Loucy (cell line): ENCODE data around the gene PRDM8.

Experiments
- H2AFZ ChIP-seq: fragments of 200-600 bp; sonication (generic); 2 replicates; pipeline ENCODE4 v1.6.0; 2016; ENCODE audit warnings: antibody characterized with exemption, mild to moderate bottlenecking, low read length, moderate library complexity
- H3F3A ChIP-seq: fragments of 200-600 bp; 2 replicates; pipeline ENCODE4 v1.6.0; 2016; ENCODE audit warnings: antibody characterized with exemption, low read depth, mild to moderate bottlenecking
- H3K27me3 ChIP-seq: fragments of 200-600 bp; sonication (generic); 2 replicates; pipeline ENCODE4 v1.6.1; 2014; ENCODE audit warnings: low read length, mild to moderate bottlenecking; ENCODE audit not compliant: insufficient read depth, poor library complexity, severe bottlenecking
- H3K36me3 ChIP-seq: fragments of 200-600 bp; sonication (generic); 2 replicates; pipeline ENCODE4 v1.6.1; 2016; ENCODE audit warnings: low read length; ENCODE audit not compliant: insufficient read depth
- H3K4me1 ChIP-seq: fragments of 200-600 bp; sonication (generic); 2 replicates; pipeline ENCODE4 v1.5.1; 2014; ENCODE audit warnings: low read length, mild to moderate bottlenecking; ENCODE audit not compliant: insufficient read depth, poor library complexity, severe bottlenecking
- H3K4me2 ChIP-seq: fragments of 200-600 bp; sonication (generic); 2 replicates; pipeline ENCODE4 v1.6.0; 2014; ENCODE audit warnings: antibody characterized with exemption, low read length, low read depth, mild to moderate bottlenecking; ENCODE audit not compliant: poor library complexity, severe bottlenecking
- H3K4me3 ChIP-seq: fragments of 200-600 bp; sonication (generic); 2 replicates; pipeline ENCODE4 v1.5.1; 2014; ENCODE audit warnings: low read length, mild to moderate bottlenecking, mixed read lengths; ENCODE audit not compliant: poor library complexity, severe bottlenecking
- H3K79me2 ChIP-seq: fragments of 200-600 bp; sonication (generic); 2 replicates; pipeline ENCODE4 v1.6.1; 2014; ENCODE audit warnings: low read length; ENCODE audit not compliant: insufficient read depth
- H3K9ac ChIP-seq: fragments of 200-600 bp; sonication (generic); 2 replicates; pipeline ENCODE4 v1.6.0; 2014; ENCODE audit warnings: mild to moderate bottlenecking, low read depth, low read length, moderate library complexity; ENCODE audit not compliant: poor library complexity, severe bottlenecking
- H3K9me2 ChIP-seq: fragments of 200-600 bp; sonication (generic); replicated peaks from 2 replicates; pipeline ENCODE4 v1.6.1; 2016; ENCODE audit warnings: low read depth, low read length, mixed read lengths
- H3K9me3 ChIP-seq: fragments of 200-600 bp; sonication (generic); 2 replicates; pipeline ENCODE4 v1.6.1; 2014; ENCODE audit warnings: mild to moderate bottlenecking, antibody characterized with exemption, low read length, low read depth; ENCODE audit not compliant: insufficient read depth
- H4K20me1 ChIP-seq: fragments of 200-600 bp; sonication (generic); 2 replicates; pipeline ENCODE4 v1.6.0; 2014; ENCODE audit warnings: antibody characterized with exemption, low read length, mild to moderate bottlenecking; ENCODE audit not compliant: insufficient read depth, poor library complexity, severe bottlenecking
- EZH2phosphoT487 ChIP-seq: fragments of 200-600 bp; IDR thresholded peaks from 2 replicates; pipeline ENCODE4 v1.6.1; 2018; ENCODE audit warnings: antibody characterized with exemption, mild to moderate bottlenecking, moderate library complexity, borderline replicate concordance
- TF ChIP-seq, protein P1 (sequence below): fragments of 200-600 bp; sonication (generic); conservative IDR thresholded peaks from 2 replicates; pipeline ENCODE4 v1.5.1; 2014; ENCODE audit warnings: mild to moderate bottlenecking, antibody characterized with exemption, low read length

Gene PRDM8

DNA sequence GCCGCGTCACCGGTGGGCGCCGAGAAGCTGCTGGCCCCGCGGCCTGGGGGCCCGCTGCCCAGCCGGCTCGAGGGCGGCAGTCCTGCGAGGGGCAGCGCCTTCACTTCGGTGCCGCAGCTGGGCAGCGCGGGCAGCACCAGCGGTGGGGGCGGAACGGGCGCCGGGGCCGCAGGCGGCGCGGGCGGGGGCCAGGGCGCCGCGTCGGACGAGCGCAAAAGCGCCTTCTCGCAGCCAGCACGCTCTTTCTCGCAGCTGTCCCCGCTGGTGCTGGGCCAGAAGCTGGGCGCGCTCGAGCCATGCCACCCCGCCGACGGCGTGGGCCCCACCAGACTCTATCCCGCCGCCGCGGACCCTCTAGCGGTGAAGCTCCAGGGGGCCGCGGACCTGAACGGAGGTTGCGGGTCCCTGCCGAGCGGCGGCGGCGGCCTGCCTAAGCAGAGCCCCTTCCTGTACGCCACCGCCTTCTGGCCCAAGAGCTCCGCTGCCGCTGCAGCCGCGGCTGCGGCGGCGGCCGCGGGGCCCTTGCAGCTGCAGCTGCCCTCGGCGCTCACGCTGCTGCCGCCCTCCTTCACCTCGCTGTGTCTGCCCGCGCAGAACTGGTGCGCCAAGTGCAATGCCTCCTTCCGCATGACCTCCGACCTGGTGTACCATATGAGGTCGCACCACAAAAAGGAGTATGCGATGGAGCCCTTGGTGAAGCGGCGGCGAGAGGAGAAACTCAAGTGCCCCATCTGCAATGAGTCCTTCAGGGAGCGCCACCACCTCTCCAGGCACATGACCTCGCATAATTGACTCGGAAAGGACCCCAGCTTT is 5.6 kb downstream of the PRDM8 start:
- no peak overlapping the region for H3K4me3 ChIP-seq
- TF ChIP-seq, protein P1, sequence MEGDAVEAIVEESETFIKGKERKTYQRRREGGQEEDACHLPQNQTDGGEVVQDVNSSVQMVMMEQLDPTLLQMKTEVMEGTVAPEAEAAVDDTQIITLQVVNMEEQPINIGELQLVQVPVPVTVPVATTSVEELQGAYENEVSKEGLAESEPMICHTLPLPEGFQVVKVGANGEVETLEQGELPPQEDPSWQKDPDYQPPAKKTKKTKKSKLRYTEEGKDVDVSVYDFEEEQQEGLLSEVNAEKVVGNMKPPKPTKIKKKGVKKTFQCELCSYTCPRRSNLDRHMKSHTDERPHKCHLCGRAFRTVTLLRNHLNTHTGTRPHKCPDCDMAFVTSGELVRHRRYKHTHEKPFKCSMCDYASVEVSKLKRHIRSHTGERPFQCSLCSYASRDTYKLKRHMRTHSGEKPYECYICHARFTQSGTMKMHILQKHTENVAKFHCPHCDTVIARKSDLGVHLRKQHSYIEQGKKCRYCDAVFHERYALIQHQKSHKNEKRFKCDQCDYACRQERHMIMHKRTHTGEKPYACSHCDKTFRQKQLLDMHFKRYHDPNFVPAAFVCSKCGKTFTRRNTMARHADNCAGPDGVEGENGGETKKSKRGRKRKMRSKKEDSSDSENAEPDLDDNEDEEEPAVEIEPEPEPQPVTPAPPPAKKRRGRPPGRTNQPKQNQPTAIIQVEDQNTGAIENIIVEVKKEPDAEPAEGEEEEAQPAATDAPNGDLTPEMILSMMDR = no peak
- no peak for TF ChIP-seq EZH2phosphoT487
- no peak overlapping the region for H2AFZ ChIP-seq

DNA sequence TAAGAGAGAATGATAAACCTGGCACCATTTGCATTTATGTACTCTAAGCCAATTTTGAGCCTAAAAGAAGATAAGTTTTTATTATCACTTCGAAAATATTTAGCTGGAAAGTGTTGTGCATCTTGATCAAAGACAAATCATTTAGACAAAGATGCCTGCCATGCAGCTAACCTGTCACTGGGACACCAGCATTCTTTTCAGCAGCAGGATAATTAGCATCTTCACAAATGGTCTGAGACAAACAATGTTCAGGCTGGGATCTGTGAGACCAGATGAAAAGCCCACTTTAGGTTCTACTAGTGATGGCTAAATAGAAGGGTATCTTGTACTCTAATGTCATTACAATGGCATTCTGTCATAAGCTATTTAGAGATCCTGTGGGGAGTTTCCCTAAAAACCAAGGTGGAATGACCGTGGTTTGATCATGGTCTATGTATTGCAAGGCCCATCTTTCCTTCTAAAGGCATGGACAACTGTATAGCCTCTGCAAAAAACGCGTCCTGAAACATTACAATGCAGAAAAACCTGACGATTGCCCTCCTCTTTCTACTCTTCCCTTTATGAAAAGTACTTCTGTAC is 7.2 kb downstream of the PRDM8 start:
- H3K79me2 ChIP-seq = no peaks in the 10 kb centered on the region
- H3K9me2 ChIP-seq = no peaks in the 10 kb centered on the region
- no peaks in the 10 kb centered on the region for H3K9me3 ChIP-seq
- no peak overlapping the region for H3K9ac ChIP-seq
- H3K4me2 ChIP-seq = no peak overlapping the region
- H4K20me1 ChIP-seq = no peaks in the 10 kb centered on the region
- no peaks in the 10 kb centered on the region for H3K4me1 ChIP-seq
- H3K4me3 ChIP-seq = no peak overlapping the region
- H2AFZ ChIP-seq = no peak overlapping the region
- no peaks in the 10 kb centered on the region for H3F3A ChIP-seq
- no peaks in the 10 kb centered on the region for H3K27me3 ChIP-seq
- TF ChIP-seq, protein P1 = no peak
- TF ChIP-seq EZH2phosphoT487 = no peak
- H3K36me3 ChIP-seq = peaks cover 40% of the 10 kb centered on the region

More for the DNA sequence above, 5.6 kb downstream of the PRDM8 start:
- Histone ChIP-seq H3K9me3 (no peaks in the 10 kb centered on the region), H3K9me2 (no peaks in the 10 kb centered on the region), H3K36me3 (peaks cover 53% of the 10 kb centered on the region), H3K4me2 (no peak overlapping the region), H3K9ac (no peak overlapping the region), H3K79me2 (no peaks in the 10 kb centered on the region), H3F3A (no peaks in the 10 kb centered on the region), H3K27me3 (no peaks in the 10 kb centered on the region), H4K20me1 (no peaks in the 10 kb centered on the region), H3K4me1 (no peaks in the 10 kb centered on the region)

DNA sequence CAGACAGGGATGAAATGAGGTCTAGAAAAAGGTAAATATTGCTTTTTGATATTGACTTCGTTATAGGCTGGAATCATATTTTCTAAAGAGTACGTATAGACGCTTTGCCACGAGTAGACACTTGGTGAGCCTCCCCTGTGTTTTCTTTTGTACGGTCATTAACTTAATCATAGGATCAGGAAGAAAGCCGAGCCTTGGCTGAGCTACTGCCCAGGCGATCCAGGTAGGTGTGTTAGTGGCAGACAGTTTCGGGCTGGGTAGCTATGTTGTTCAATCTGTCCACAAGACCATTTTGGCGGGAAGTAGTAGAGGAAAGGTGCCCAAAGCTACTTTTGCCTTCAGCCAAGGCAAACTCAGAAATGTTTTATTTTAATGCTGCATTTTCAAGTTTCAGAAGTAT is 8.8 kb downstream of the PRDM8 start:
- H3K27me3 ChIP-seq = no peaks in the 10 kb centered on the region

More for the DNA sequence above, 8.8 kb downstream of the PRDM8 start:
- TF ChIP-seq, protein P1 = no peak
- no peak for TF ChIP-seq EZH2phosphoT487
- Histone ChIP-seq H3K4me3 (no peak overlapping the region), H3K36me3 (peaks cover 25% of the 10 kb centered on the region), H4K20me1 (no peaks in the 10 kb centered on the region), H2AFZ (no peak overlapping the region), H3K4me2 (no peak overlapping the region), H3F3A (no peaks in the 10 kb centered on the region), H3K79me2 (no peaks in the 10 kb centered on the region), H3K9me3 (no peaks in the 10 kb centered on the region), H3K9me2 (no peaks in the 10 kb centered on the region), H3K4me1 (no peaks in the 10 kb centered on the region), H3K9ac (no peak overlapping the region)
